GM18868 (cell line): ENCODE data around the gene INPP5F.
"Not testable (repeated sequence)": the region's sequence is repeated elsewhere in the genome, so short reads cannot be mapped to it uniquely, and the experiment has no call there.

Experiments
- ATAC-seq: cut with Tn5 transposase; IDR thresholded peaks from one replicate; pipeline ENCODE4 v1.9.1; 2021; ENCODE audit warnings: mild to moderate bottlenecking, moderate library complexity; ENCODE audit not compliant: unreplicated experiment

INPP5F gene

GRCh38 chr10:119740096-119740495 lies 14.2 kb downstream of the INPP5F start:
- no peak for ATAC-seq

- ATAC-seq, result no peak
Measured at GRCh38 chr10:119742947-119743648, 17.2 kb downstream of the INPP5F start.

DNA sequence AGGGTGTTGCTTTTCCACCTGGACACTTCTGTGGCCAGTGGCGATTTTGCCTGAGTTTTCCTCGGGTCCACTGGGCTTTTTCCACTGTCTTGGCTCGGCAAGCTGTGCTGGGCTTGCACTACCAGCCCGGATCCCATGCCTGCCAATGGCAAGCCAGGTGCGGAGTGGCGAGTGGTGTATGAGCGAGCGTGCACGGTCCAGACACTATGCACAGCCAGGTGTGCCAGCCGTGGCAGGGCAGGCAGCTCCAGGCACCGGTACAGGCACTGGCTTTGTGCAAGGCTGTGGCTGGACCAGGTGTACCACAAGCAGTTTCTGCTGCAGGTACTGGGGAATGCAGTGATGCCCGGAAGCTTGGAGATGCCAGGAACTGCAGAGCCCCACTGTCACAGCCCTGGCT lies 22.1 kb downstream of the INPP5F start:
- ATAC-seq, result no peak

DNA sequence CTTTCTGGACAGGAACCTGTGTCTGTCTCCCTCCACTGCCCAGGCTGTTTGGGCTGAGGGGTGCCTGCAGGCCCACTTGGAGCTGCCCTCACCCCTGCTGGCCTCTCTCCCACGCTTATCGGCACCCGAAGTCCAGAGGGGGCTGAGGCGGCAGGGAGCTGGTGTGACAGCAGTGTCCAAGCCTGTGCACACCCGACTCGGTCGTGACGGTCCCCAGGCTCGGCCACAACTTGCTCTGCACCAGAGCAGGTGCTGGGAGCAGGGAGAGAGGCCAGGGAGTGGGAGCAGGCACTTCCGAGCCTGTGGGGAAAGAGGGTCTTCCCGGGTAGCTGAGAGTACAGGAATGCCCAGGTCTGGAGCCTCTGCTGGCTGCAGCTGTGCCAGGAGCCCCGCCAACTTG lies 23.0 kb downstream of the INPP5F start:
- no peak for ATAC-seq

DNA sequence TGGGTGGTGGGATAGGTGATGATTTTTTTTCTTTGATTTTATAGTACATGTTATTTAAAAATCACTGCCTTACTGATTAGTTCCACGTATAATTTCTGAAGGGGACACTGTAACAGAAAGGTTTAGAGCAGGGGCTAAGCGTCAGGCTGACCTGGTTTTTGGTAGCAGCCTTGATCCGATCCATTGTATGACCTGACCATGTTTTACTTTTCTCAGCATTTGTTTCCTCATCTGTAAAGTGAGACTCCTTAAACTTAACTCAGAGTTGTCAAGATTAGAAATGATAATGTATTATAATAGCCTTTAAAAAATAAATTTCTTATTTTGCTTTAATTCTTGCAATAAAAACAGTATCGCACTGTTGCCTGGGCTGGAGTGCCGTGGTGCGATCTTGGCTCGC lies 23.6 kb downstream of the INPP5F start:
- no peak for ATAC-seq

DNA sequence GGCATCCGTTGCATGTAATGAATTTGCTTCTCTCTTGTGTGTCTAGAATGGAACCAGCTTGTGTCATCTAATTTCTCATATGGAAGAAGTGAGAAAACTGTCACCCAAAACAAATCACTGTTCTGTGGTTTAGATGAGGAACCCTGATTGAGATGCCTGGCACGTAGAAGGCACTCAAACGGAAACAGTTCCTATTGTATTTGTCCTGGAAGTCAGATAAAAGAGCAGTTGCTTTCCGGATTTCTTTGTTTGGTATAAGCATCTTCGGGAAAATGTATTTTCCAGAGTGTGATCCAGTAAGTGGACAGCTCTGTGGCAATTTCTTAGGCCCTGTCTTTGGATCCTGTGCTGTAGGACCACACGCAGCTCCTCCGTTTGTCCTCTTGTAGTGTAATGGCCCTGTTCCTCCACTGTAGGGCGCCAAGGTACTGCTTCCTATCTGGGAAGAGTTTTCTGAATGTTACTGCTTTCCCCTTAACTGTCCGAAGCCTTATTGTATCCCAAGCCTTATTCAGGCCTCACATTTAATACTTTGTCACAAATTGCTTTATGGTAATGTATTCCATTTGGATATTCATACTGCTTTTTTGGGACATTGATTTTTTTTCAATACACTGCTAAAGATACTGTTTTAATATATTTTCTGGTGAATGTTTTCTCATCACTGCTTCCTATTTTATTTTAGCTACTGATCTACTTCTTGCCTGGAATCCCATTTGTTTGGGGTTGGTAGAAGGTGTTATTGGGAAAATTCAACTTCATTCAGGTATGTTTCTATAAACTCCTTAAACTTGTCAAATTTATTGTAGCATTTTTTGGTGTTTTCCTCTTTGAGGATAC lies 24.8 kb downstream of the INPP5F start:
- ATAC-seq, result peak; percentile 91

DNA sequence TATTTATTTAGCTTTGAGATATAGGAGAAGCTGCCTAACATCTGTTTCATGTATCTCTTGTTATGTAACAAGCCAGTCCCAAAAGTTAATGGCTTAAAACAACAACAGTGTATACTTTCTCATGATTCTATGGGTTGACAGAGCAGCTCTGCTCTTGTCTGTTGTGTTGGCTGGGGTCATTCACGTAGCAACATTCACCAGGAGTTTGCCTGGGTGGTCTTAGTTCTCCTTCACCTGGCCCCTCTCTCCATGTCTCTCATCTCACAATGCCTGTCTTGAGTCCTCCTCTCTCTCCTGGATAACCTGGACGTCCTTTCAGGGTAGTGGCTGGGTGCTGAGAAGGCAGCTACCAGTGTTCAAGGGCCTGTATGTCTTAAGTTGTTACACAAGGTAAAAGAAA lies 27.5 kb downstream of the INPP5F start:
- ATAC-seq, result no peak

- ATAC-seq, result no peak
Measured at GRCh38 chr10:119754085-119754484, 28.2 kb downstream of the INPP5F start.

- ATAC-seq, result no peak
Measured at GRCh38 chr10:119754936-119755335, 29.1 kb downstream of the INPP5F start.

- ATAC-seq, result no peak
Measured at GRCh38 chr10:119755446-119755845, 29.6 kb downstream of the INPP5F start.

DNA sequence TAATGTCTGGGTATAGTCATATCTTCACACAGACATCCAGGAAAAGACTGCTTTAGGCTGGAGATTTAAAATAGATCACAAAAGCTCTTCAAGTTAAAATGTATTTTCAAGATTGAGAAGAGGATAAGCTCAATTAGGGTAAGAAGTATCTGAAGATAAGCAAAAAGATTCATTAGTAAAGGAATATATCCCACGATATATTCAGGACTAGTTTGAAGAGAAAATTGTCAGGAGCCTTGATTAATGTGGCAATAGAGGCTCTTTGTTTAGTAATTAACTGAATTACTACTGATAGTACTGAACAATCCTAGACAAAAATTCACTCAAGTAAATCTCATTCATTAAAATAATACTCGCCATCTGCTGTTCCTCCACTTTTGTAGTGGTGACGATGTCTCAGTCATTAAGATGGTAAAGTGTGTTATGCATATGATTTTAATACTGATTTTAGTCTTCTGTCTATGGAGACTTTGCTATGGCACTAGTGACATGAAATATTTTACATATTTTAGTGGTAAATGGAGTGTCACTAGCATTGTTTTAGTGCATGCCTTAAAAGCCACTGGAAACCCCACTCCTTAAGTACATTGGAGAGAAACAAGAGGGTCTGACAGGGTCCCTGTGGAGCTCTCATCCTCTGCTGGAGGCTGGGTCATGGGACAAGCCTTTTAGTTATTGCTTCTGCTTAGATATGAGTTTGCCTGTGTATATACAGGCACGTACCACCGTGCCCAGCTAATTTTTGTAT lies 32.8 kb downstream of the INPP5F start:
- no peak for ATAC-seq

DNA sequence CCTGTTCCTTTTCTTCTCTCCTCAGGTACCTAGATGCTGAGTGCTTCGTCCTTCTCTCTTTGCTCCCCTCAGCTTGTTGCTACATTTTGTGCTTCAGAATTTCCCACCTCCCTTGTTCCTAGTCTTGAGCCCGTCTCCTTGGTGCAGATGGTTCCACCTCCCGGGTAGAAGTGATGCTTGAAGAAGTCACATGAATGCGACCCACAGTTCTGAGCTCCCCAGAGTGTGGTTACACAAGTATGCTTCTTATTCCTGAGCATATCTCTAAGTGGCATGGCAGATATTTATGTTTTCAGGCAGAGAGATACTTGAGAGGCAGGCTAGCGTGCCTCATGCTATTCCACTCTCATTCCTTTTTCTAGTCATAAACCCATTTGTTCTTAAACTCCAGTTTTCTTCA lies 34.0 kb downstream of the INPP5F start:
- ATAC-seq, result no peak

GRCh38 chr10:119761106-119761505 lies 35.3 kb downstream of the INPP5F start:
- ATAC-seq, result no peak

DNA sequence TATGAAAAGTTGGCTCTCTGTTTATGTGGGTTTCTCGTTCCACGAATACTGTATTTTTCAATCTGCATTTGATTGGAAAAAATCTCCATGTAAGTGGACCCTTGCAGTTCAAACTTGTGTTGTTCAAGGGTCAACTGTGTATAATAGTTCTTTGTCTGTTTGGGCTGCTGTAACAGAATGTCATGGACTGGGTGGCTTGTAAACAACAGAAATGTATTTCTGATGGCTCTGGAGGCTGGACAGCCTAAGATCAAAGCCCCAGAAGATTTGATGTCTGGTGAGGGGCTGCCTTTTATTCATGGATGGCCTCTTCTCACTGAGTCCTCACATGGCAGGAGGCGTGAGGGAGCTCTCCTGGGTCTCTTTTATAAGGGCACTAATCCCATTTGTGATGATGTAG lies 36.2 kb downstream of the INPP5F start:
- ATAC-seq, result no peak

DNA sequence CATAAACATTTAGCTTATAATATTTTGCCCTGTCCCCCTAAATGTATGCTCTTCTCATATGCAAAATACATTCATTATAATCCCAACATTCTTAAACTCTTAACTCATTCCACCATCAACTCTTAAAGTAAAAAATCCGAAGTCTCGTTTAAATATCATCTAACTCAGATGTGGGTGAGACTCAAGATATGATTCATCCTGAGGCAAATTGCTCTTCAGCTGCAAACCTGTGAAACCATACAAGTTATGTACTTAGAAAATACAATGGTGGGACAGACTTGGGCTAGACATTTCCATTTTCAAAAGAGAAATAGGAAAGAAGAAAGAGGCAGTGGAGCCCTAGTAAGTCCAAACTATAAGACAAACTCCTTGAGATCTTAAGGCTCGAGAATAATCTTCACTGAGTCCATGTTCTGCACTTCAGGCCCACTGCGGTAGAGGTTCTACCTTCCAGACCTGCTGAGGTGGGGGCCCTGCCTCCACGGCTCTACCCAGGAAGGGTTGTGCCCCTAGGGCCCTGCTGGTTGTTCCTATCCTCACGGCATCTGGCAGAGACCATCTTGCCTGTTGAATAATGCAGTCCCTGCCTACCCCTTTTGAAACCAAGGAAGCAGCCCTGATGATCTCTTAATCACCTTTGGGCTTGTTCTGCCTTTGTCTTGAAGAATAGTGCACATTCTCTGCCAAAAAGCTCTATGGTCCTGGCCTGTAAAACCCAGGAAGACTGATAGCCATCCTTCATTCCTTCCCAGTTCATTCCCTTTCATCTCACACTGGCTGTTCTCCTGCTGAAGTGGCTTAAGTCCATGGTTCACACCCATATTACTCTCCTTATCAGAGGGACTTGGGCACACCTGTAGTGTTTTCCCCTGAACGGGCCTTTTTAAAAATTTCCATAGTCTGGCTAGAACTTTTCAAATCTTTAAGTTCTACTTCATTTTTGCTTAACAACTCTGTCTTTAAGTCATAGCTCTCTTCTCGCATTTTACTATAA lies 37.3 kb downstream of the INPP5F start:
- no peak for ATAC-seq

- no peak for ATAC-seq
Measured at GRCh38 chr10:119768455-119769094, 42.7 kb downstream of the INPP5F start.

GRCh38 chr10:119769886-119770285 lies 44.0 kb downstream of the INPP5F start:
- no peak for ATAC-seq

GRCh38 chr10:119770928-119771327 lies 45.1 kb downstream of the INPP5F start:
- no peak for ATAC-seq

DNA sequence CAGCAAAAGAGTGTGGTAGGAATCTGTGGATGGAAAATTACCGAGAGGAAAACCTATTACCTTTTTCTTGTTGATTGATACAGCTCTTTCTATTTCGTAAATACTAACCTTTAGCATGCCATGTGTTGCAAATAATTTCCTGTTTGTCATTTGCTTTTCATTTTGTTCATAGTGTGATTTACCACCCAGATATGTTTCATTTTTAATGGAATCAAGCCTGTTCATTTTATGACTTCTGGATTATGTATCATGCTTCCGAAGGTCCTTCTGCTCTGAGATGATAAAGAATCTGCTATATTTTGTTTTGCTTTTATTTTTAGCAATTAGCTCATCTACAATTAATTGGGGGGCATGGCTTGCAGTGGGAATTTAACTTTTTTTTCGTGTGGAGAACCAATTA lies 46.5 kb downstream of the INPP5F start:
- ATAC-seq, result no peak

DNA sequence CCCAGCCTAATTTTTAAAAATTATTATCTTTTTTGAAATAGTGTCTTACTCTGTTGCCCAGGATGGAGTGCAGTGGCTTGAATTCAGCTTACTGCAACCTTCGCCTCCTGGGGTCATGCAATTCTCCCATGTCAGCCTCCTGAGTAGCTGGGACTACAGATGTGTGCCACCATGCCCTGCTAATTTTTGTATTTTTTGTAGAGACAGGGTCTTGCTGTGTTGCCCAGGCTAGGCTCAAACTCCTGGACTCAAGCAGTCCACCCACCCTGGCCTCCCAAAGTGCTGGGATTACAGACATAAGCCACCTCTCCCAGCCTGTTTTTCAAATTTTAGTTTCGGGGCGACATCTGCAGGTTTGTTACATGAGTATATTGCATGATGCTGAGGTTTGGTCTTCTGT lies 47.2 kb downstream of the INPP5F start:
- ATAC-seq, result not testable (repeated sequence)
